Stimulated activated CD4-positive, alpha-beta T cell treated with anti-CD3 and anti-CD28 coated beads, Interleukin-1b, Interleukin-23, amount 100 ng/mL, for 4 hours (primary cell): ENCODE measurements around the gene GGPS1.
"Not testable (repeated sequence)": the region's sequence is repeated elsewhere in the genome, so short reads cannot be mapped to it uniquely, and the experiment has no call there.

ENCODE experiments used
- DNase-seq, 2 donors: peaks; one replicate each; pipeline ENCODE4 v3.0.0-alpha.2; 2020; ENCODE audit warnings: low read depth in 2 of 2

Gene GGPS1

DNA sequence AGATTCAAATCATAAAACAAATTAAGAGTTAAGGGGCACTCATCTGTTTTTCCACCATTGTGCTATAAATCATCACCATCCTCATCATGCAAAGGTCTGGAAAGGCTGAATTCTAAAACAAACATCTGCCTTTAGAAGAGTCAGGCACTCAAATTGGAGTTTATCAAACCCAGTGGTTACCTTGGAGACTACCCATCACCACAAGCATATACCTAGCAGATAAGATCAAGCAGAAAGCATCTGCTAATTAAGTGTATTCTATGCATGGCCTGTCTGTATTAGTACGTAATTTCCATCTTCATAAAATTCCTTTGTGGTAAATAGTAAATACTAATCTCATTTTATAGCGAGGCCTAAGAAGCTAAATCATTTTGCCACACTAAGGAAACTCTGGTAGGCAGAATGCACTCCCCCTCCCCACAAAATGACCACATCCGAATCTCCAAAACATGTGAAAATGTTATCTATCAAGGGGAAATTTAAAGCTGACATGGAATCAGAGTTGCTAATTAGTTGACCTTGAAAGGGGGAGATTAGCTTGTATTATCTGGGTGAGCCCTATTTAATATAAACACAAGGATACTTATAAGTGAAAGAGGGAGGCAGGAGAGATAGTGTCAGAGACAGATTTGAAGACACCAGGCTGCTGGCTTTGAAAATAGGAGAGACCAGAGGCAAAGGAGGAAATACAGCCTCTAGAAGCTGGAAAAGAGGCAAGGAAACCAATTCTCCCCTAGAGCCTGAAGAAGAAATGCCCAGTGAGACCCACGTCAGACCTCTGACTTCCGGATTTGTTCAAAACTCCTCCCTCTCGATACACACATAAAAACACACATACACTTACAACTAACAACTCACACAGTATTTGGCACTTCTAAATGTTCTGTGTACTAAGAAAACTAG, 23.6 kb upstream of the GGPS1 start:
- no peak for DNase-seq

- DNase-seq, result no peak
These were observed 20.9 kb upstream of the GGPS1 start for GRCh38 chr1:235307158-235308124.

DNA sequence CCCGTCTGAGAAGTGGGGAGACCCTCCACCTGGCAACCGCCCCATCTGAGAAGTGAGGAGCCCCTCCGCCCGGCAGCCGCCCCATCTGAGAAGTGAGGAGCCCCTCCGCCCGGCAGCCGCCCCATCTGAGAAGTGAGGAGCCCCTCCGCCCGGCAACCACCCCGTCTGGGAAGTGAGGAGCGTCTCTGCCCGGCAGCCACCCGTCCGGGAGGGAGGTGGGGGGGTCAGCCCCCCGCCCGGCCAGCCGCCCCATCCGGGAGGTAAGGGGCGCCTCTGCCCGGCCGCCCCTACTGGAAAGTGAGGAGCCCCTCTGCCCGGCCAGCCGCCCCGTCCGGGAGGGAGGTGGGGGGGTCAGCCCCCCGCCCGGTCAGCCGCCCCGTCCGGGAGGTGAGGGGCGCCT, 19.2 kb upstream of the GGPS1 start:
- not testable (repeated sequence) for DNase-seq

DNA sequence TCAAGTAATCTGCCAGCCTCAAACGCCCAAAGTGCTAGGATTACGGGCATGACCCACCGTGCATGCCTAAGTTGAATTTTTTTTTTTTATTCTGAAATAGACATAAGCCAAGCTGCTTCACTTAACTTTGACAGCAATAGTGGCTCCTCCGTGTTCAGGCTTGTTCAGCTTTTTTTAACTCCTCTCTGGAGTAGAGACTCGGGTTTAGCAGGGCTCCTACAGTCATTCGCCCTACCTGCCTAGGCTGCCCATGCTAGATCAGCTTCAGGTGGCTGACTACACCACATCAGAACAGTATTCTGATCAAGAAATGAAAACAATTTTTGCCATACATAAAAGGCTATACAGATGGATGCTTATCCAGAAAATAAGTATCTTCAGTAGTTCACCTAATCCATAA, 15.1 kb upstream of the GGPS1 start:
- DNase-seq, result no peak

DNA sequence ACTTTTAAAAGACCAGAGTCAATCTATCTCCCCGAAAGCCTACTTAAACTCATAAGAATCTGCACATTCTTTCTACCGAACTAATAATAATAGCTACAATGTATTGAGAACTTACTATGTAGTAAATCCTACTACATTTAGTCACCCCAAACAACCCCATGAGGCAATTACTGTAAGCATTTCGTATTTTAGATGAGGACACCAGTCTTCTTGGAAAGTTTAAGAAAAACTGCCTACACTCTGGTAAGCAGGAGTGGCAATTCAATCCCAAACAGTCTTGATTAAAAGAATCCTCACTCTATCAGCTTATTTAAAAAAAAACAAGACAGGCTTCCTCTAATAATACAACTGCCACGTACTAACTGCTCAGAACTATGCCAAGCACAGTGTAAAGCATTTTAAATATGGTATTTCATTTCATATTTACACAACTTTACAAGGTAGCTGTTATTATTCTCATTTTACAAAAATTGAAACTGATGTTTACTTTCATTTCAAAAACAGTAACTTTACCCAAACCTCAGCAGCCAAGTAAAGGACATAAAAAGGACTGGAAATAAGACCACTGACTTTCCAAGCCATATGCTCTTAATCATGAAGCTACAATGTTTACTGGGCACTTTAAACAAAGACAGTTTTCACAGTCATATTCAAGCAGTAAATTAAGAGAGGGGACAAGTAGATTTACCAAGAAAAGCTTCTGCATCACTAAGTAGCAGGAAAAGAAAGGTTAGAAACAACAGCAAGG, 14.3 kb upstream of the GGPS1 start:
- no peak for DNase-seq

GRCh38 chr1:235315173-235315572, 13.2 kb upstream of the GGPS1 start:
- DNase-seq, result no peak

- no peak for DNase-seq
These were observed 12.6 kb upstream of the GGPS1 start for GRCh38 chr1:235315735-235316134.

DNA sequence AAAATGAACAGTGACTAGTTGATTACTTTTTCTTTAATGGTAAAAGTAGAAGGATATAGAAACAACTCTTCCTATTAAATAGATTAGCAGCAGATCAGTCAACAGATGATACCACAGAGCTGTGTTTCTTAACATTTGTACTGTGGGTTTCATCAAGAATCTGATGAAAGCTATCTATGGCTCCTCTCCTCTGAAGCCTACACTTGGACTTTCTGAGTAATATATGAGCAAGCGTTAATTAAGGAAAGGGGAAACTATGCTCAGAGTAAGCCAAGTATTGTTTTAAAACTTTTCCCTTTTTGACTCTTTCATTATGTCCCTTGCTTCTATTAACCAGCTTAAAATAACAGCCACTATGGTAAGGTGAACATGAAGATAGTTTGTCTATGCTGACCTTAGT, 11.2 kb upstream of the GGPS1 start:
- no peak for DNase-seq

DNA sequence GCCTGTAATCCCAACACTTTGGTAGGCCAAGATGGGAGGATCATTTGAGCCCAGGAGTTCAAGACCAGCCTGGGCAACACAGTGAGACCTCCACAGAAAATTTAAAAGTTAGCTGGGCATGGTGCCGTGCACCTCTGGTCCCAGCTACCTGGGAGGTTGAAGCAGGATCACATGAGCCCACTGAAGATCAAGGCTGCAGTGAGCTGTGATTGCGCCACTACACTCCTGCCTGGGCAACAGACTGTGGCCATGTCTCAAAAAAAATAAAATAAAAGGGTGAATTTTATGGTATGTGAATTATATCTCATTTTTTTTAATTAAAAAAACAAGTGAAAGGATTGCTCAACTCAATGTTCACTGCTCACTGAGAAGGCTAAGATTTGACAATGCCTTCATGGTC, 9.1 kb upstream of the GGPS1 start:
- DNase-seq, result no peak

DNA sequence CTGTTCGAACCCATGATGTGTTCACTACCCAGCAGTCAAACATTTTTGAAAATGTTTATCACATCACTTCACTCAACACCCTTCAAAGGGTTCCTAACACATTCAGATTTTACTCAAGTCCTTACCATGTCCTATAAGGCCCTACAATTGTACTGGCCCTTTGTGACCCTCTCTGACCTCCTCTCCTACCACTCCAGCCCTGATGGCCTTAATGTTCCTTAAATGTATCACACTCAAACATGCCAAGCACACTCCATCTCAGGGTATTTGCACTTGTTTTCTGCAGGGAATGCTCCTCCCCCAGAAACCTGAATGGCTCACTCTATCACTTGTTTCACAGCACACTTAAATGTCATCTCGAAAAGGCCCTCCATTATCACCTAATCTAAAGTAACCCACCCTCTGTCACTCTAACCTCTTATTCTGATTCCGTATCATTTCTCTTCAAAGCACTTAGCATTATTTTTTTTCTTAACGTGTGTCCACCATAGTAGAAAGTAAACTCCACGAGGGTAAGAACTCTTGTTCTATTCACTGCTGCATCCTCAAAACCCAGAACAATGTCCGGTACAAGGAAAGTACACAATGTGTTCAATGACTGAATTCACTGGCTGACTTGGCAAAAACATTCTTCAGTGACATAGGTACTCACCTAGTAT, 7.7 kb upstream of the GGPS1 start:
- DNase-seq, result no peak

DNA sequence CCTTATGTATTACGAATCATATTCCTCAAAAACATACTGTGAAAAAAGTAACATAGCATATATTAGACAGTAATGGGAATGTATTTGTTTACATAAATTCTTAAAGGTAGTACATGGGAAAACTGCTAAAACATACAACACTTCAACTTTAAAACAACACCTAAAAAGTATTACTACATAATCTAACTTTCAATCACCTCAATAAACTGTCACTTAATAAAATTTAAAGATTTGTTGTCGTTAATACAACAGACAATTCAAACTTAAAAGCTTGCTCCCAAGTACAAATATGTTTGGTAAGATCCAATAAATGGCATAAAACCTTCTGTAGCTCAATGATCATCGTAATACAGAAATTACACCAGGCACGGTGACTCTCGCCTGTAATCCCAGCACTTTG, 4.1 kb upstream of the GGPS1 start:
- no peak for DNase-seq

- no peak for DNase-seq
These were observed 3.2 kb upstream of the GGPS1 start for GRCh38 chr1:235325139-235325538.

- DNase-seq, result no peak
These were observed 2.5 kb upstream of the GGPS1 start for GRCh38 chr1:235325854-235326253.

DNA sequence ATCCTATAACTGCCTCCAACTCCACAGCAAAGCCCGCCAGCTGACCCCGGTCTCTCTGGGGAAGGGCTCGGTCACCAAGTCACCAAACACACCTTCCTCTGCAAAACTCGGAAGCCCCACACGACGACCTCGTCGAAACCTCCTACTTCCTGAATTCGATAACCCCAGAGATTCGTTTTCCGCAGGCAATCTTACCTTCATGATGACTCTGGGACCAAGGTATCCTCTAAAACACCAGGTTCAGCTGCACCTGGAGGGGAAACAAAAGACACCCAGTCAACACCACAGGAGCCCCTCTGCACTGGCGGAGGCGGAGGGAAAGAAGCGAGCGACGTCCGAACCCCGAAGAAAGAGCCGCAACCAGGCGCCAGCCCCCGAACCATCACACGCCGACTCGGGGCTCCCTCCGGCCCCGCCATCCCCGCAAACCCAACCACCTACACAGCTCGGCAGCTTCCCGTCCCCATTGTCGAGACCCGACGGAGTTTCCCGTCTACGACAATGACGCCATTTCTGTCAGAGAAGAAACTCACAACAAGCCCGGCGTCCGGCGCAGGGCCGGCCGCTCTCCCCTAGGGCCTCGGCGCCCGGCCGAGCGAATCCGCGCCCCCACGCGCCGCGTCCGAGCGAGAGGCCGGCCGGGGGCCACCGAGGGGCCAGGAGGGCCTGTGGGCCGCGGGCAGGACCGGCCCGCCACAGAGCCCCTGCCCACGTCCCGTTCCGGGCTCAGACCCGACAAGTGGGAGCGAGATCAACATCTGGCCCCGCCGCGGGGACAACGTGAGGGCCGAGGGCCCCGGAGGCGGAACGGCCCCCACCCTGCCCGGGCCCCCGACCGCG, 1.4 kb upstream of the GGPS1 start:
- peak; percentile 36 to 41 for DNase-seq

- DNase-seq, result peak in 1 of 2 donors; percentile 46
These were observed 655 bp upstream of the GGPS1 start, which contains the start of gene ARID4B for GRCh38 chr1:235327559-235328270. TSS of gene ARID4B (minus strand) at chr1:235328179. CDS start at chr1:235326919, 1,260 bp downstream.

DNA sequence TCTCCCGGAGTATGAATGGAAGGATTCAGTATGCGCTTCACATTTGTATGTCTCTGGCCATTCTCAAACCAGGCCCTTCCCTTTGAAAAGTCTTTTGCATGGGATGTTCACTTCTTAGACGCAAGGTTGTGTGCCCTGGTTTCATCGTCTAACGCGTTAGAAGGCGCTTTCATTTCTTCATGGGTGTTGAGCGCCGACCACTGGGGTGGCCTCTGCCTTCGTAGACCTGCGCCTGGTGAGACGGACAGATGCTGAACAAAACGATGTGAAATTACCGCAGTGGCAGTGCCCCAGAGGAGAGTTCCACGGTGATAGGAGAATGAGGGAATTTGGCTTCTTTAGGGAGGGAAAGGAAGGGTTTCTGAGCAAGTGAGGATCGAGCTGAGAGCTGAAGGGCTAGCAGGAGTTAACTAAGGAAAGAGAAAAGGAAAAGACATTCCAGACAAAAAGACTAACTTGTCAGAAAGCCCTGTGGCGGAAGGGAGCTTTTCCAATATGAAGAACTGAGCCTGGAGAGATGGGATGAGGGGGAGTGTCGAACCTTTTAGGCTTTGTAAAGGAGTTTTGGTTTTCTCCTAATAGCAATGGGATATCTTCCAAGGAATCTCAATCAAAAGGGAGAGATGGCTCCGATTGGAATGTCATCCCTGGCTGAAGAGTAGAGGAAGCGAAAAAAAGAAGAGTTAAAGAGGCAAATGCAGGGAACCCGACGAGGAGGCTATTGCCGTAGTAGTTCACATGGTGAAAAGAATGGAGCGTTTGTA, 951 bp downstream of the GGPS1 start:
- DNase-seq, result peak; percentile 25 to 32

- no peak for DNase-seq
These were observed 2.5 kb downstream of the GGPS1 start for GRCh38 chr1:235330918-235331285.

DNA sequence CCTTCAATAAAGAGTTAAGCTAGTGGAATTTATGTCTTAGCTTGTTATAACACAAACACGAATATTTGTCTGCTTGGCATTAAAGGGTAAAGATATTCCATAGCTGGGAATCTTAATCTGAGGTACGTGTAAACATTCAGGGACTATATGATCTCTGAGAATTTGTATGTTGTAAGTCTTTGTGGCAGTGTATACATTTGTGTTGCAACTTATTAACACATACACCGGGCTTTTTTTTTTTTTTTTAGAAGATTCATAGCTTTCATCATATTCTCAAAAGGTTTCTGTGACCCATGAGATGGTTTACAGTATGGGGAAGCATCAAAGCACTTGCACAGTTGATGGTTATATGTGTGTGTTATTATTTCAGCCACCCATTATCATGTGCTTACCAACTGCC, 3.0 kb downstream of the GGPS1 start:
- no peak for DNase-seq

DNA sequence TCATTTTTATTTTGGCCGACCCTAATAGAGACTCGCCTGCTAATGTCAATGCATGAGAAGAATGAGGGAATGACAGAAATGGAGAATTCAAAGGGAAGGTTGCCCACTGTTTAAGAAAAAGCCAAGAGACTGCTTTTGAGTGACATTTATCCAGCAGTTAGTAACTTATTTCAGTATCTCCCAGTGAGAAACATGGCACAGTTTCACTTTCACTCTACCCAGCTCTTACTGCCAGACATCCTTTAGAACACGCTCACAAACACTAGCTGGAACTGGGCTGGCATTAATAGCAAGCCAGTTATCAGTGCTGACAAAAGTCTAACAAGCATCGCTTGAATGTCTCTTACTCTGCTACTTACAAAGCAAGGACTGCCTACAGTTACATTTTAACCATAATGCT, 8.5 kb downstream of the GGPS1 start:
- peak in 1 of 2 donors; percentile 15 for DNase-seq
